ENCODE data around the gene POLG.

DNA sequence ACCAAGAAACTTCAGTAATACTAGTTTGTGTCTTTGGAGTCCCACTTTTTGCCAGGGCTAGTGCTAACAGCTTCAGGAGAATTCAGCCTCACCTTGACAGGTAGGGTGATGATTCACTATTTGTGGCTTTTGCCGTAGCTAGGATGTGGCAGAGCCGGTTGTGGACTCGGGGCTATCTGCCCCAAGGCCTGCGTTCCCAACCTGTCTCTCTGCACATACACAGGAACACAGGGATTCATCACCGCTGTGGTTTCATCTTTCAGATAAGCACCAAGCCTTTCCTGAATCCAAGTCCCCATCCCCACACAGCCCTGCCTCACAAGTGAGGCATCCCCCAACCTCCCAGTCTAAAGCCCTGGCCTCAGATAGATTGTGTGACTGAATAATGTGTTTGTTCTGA, 45.2 kb upstream of the POLG start:
- TF ChIP-seq, protein P1, sequence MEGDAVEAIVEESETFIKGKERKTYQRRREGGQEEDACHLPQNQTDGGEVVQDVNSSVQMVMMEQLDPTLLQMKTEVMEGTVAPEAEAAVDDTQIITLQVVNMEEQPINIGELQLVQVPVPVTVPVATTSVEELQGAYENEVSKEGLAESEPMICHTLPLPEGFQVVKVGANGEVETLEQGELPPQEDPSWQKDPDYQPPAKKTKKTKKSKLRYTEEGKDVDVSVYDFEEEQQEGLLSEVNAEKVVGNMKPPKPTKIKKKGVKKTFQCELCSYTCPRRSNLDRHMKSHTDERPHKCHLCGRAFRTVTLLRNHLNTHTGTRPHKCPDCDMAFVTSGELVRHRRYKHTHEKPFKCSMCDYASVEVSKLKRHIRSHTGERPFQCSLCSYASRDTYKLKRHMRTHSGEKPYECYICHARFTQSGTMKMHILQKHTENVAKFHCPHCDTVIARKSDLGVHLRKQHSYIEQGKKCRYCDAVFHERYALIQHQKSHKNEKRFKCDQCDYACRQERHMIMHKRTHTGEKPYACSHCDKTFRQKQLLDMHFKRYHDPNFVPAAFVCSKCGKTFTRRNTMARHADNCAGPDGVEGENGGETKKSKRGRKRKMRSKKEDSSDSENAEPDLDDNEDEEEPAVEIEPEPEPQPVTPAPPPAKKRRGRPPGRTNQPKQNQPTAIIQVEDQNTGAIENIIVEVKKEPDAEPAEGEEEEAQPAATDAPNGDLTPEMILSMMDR (optimal IDR thresholded peaks at IDR 0.05 in 1 of 3, IDR thresholded peaks at IDR 0.05 in 1 of 3, conservative IDR thresholded peaks at IDR 0.05 in 1 of 3; ENCODE audit: extremely low read depth in 1 of 3, insufficient read depth in 2 of 3, low read length in 3 of 3): no peak
- no peak for TF ChIP-seq EZH2 (IDR thresholded peaks at IDR 0.05; ENCODE audit: low read length)
